CD4-positive, alpha-beta T cell treated with Interferon gamma for 1 hour (primary cell): ENCODE data around the gene HIBADH.
"Not testable (repeated sequence)": the region's sequence is repeated elsewhere in the genome, so short reads cannot be mapped to it uniquely, and the experiment has no call there.

Source experiments
- DNase-seq: peaks from one replicate; pipeline ENCODE4 v3.0.0-alpha.2; 2020

Gene HIBADH

DNA sequence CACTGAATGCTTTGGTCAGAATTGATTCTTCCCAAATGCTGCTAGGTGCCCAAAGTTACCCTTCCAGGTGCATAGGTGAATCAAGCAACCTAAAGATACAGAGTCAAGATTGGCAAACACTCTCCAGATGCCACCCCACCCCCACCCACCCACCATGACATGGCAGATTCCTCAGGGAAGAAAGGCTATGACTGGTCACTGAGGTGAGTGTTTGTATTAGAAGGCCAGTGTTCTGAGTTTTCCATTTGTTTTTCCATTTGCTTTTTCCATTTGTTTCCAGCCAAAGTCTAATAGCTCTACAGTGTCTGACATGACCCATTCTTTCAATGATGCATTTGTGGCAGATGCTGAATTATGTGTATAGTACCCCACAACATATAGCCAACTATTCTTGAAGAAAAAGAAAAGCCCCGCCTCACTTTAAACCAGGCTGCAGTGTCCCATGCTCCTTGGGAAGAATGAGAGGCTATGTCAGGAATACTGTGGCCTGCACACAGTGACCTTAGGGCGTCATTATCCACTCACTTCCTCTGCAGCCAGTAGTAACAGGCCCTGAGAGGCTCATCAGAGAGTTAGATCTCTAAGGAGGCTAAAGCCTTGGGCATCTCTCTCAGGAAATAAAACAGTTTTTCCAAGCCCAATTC, 16.1 kb upstream of the HIBADH start:
- DNase-seq, result no peak

- no peak for DNase-seq
Measured at GRCh38 chr7:27677912-27678612, 15.4 kb upstream of the HIBADH start.

GRCh38 chr7:27674126-27674525, 11.4 kb upstream of the HIBADH start:
- not testable (repeated sequence) for DNase-seq

DNA sequence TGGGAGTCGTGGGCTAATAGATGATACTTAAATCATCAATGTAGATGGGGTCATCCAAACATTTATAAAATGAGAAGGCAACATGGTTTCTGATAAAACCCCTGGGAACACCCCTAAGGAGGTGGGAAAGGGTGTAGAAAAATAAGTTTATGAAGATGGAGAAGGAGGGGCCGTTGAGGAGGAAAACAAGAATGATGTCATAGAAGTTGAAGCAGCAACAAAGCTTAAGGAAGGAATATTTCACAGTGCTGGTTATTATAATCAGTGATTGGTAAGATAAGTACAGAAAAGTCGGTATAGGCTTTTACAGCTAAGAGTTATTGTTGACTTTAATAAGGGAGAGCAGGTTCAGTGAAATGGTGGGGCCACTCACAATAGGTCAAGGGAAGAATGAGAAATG, 9.0 kb upstream of the HIBADH start:
- DNase-seq, result no peak

GRCh38 chr7:27670676-27671075, 8.0 kb upstream of the HIBADH start:
- DNase-seq, result no peak

- DNase-seq, result no peak
Measured at GRCh38 chr7:27670177-27670576, 7.5 kb upstream of the HIBADH start.

DNA sequence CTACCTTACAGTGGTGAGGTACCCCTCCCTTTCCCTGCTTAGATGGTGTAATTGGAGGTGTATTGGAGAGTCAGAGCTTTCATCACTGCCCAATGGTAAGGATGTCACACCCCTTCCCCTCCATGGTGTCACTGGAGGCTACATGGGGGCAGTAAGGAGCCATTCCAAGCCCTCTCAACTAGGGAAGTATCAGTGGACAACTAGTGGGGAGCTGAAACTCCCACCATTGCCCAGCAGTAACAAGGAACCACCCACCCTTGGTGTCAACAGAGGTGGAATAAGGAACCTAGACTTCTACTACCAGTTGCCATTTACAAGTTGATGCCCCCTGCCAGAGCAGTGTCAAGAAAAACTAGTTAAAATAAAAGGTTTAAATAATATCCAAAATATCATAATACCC, 2.8 kb upstream of the HIBADH start:
- DNase-seq, result no peak

DNA sequence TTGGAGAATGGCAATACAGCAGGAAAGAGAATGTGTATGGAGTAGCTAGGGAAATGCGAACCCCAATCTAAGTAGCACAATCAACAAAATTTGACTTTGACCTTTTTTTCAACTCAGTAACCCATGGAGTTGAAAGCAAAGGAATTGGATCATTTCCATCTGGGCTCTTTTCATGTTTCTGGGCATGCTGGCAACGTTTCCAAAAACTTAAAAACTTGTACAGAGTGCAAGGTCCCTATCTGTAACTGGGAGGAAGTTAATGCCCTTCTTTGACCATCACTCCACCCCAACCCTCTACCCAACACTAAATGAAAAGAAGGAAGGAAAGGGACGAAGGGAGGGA, 1.3 kb upstream of the HIBADH start:
- DNase-seq, result no peak

GRCh38 chr7:27661811-27662489, 733 bp downstream of the HIBADH start:
- peak; percentile 2 for DNase-seq

DNA sequence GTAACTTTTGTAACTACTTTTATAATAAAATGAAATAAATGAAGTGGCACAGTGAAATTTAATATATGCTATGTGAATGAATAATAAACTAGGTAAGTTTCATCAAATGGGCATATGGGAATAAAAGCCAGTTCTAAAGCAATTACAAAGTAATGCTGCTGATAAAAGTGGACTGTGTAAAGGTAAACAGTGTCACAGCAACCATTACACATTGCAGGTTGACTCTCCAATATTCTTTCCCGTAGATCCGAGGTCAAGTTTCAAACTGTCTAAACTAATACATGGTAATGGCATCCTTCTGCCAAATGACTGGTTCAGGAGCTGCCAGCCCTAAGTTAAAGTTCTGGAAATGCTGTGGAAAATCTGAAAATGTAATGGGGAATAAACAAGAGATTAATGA, 6.0 kb downstream of the HIBADH start:
- DNase-seq, result no peak

- no peak for DNase-seq
Measured at GRCh38 chr7:27655184-27655583, 7.5 kb downstream of the HIBADH start.

DNA sequence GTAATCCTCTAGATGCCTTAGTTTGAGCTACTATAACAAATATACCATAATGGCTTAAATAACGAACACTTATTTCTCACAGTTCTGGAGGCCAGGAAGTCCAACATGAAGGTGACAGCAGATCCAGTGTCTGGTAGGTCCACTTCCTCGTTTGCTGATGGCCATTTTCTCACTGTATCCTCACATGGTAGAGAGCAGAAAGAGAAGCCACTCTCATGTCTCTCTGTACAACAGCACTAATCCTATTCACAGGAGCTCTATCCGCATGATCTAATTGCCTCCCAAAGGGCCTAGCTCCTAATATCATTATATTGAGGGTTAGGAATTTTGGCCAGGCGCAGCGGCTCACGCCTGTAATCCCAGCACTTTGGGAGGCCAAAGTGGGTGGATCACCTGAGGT, 10.2 kb downstream of the HIBADH start:
- DNase-seq, result no peak

DNA sequence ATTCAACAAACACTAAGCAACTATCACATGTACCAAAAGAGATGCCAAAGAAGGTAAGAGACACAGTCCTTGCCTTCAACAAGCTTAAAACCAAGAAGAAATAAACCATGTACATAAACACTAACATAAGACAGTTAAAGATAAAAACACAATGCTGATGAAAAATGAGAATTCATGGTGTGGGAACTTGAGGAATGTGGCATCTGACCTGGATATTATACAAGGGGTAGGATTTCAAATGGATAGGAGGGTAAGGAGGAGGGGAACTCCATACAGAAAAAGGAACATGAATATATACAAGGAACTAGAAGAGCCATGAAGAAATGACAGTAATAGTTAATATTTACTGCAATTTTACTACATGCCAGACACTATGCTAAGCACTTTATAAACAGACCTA, 11.0 kb downstream of the HIBADH start:
- no peak for DNase-seq

GRCh38 chr7:27650283-27650682, 12.4 kb downstream of the HIBADH start:
- no peak for DNase-seq

- no peak for DNase-seq
Measured at GRCh38 chr7:27647489-27647888, 15.2 kb downstream of the HIBADH start.

GRCh38 chr7:27647046-27647445, 15.6 kb downstream of the HIBADH start:
- DNase-seq, result no peak

DNA sequence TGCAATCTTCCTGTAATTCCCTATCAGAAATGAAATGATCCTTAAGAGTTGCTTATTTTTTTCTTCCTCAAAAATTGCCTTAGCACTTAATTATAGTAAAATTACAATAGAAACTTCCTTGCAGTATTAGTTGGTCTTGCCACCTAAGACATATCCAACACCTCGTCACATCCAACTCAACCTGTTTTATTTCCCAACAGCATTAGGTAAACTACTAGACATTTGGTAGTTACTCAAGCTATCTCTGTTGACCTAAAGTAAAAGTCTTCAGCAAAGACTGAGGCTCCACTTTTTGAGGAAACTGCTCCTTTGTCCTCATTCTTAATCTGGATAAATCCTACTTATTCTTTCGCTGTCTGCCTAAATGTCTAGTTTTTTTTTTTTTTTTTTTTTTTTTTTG, 20.4 kb downstream of the HIBADH start:
- DNase-seq, result no peak

- DNase-seq, result no peak
Measured at GRCh38 chr7:27641581-27642230, 21.0 kb downstream of the HIBADH start.

GRCh38 chr7:27640884-27641574, 21.7 kb downstream of the HIBADH start:
- DNase-seq, result no peak

DNA sequence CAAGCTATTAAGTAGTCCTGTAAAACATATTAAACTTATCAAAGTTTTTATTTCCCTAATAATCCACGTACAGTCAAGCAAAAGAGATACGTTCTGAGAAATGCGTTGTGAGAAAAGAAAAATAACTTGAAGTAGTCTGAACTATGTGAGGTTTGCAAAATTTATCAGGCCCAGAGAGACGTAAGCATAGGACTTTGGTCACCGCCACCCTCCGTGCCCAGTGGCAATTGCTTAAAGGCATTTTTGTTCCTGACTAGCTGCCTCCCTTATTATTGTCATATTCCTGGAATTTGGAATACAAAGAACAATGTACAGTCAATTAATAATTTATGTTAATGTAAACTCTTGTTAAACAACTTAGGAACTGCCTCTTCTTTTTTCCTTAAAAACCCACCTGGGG, 22.8 kb downstream of the HIBADH start:
- DNase-seq, result no peak

DNA sequence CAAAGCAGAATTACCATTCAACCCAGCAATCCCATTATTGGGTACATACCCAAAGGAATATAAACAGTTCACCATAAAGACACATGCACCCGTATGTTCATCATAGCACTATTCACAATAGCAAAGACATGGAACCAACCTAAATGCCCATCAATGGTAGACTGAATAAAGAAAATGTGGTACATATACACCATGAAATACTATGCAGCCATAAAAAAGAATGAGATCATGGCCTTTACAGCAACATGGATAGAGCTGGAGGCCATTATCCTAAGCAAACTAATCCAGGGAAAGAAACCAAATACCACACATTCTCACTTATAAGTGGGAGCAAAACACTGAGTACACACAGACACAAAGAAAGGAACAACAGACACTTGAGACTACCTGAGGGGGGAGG, 23.6 kb downstream of the HIBADH start:
- DNase-seq, result not testable (repeated sequence)

GRCh38 chr7:27636326-27637006, 26.2 kb downstream of the HIBADH start:
- no peak for DNase-seq

- no peak for DNase-seq
Measured at GRCh38 chr7:27635728-27636127, 27.0 kb downstream of the HIBADH start.
